Mucosa of gallbladder (tissue), 1 donor: ENCODE data around the gene AKAP6. TPM values are rescaled to one million over a fixed set of nuclear protein-coding genes. Genes with fewer than 3 reads are reported as not detected.
A peak's percentile ranks its signal among the peaks of the same experiment; 100 is the strongest.

Source experiments
- DNase-seq: peaks from one replicate; pipeline ENCODE4 v3.0.0-alpha.2; 2020; ENCODE audit warnings: low spot score
- total RNA-seq: library from RNA; stranded (reverse); gene quantifications from one replicate; pipeline ENCODE4 v1.2.1, GENCODE V29; 2021
- donor health status: DM: no; HTN: no; CAD: no.

The AKAP6 gene
- total RNA-seq, 1 donor from 2014 or later, result 40.1 TPM

- DNase-seq, result no peak
Measured at GRCh38 chr14:32332415-32333316, 3.6 kb downstream of the AKAP6 start.

GRCh38 chr14:32336702-32337101 lies 7.6 kb downstream of the AKAP6 start:
- no peak for DNase-seq

- DNase-seq, result no peak
Measured at GRCh38 chr14:32337759-32338158, 8.7 kb downstream of the AKAP6 start.

- no peak for DNase-seq
Measured at GRCh38 chr14:32339188-32339587, 10.1 kb downstream of the AKAP6 start.

GRCh38 chr14:32341947-32342846 lies 13.1 kb downstream of the AKAP6 start:
- DNase-seq, result no peak

- no peak for DNase-seq
Measured at GRCh38 chr14:32342847-32343194, 13.7 kb downstream of the AKAP6 start.

- no peak for DNase-seq
Measured at GRCh38 chr14:32343926-32344430, 14.9 kb downstream of the AKAP6 start.

- peak; percentile 16 for DNase-seq
Measured at GRCh38 chr14:32345311-32345791, 16.3 kb downstream of the AKAP6 start.

GRCh38 chr14:32349322-32349721 lies 20.2 kb downstream of the AKAP6 start:
- DNase-seq, result no peak

- no peak for DNase-seq
Measured at GRCh38 chr14:32350020-32350419, 20.9 kb downstream of the AKAP6 start.

- no peak for DNase-seq
Measured at GRCh38 chr14:32352631-32353030, 23.5 kb downstream of the AKAP6 start.

- DNase-seq, result no peak
Measured at GRCh38 chr14:32354716-32355115, 25.6 kb downstream of the AKAP6 start.

GRCh38 chr14:32358781-32359180 lies 29.7 kb downstream of the AKAP6 start:
- DNase-seq, result no peak

GRCh38 chr14:32361674-32362073 lies 32.6 kb downstream of the AKAP6 start:
- DNase-seq, result no peak

GRCh38 chr14:32363761-32364160 lies 34.7 kb downstream of the AKAP6 start:
- DNase-seq, result no peak

- DNase-seq, result no peak
Measured at GRCh38 chr14:32364941-32365340, 35.8 kb downstream of the AKAP6 start.

GRCh38 chr14:32366256-32366879 lies 37.3 kb downstream of the AKAP6 start:
- DNase-seq, result no peak

GRCh38 chr14:32366986-32367385 lies 37.9 kb downstream of the AKAP6 start:
- no peak for DNase-seq

GRCh38 chr14:32367516-32367915 lies 38.4 kb downstream of the AKAP6 start:
- DNase-seq, result no peak

- no peak for DNase-seq
Measured at GRCh38 chr14:32368107-32368506, 39.0 kb downstream of the AKAP6 start.

GRCh38 chr14:32370714-32371113 lies 41.6 kb downstream of the AKAP6 start:
- no peak for DNase-seq

- DNase-seq, result no peak
Measured at GRCh38 chr14:32372154-32372553, 43.1 kb downstream of the AKAP6 start.
